Skeletal muscle tissue (tissue), 4 donors: Measurements from ENCODE around the gene COLEC12. TPM values are rescaled to one million over a fixed set of nuclear protein-coding genes. Genes with fewer than 3 reads are reported as not detected.

ENCODE experiments used
- H3K27ac ChIP-seq: one replicate; pipeline ENCODE4 v1.7.0; 2013; ENCODE audit warnings: mild to moderate bottlenecking, low read depth, low read length, inconsistent platforms
- H3K27me3 ChIP-seq, 3 donors: one replicate each; pipeline ENCODE4 v1.7.0; 2013; ENCODE audit warnings: low read length in 3 of 3; ENCODE audit not compliant: control insufficient read depth in 3 of 3, insufficient read depth in 3 of 3
- H3K36me3 ChIP-seq, 3 donors: one replicate each; pipeline ENCODE4 v1.7.0; 2013; ENCODE audit warnings: low read length in 3 of 3; ENCODE audit not compliant: control insufficient read depth in 3 of 3, insufficient read depth in 3 of 3
- H3K4me1 ChIP-seq, 3 donors: one replicate each; pipeline ENCODE4 v1.7.0; 2013; ENCODE audit warnings: low read length in 3 of 3, mild to moderate bottlenecking in 3 of 3; ENCODE audit not compliant: control insufficient read depth in 3 of 3, insufficient read depth in 3 of 3
- H3K4me3 ChIP-seq, 3 donors: one replicate each; pipeline ENCODE4 v1.7.0; 2013; ENCODE audit warnings: low read length in 3 of 3
- H3K9ac ChIP-seq, 3 donors: one replicate each; pipeline ENCODE4 v1.7.0; 2013; ENCODE audit warnings: low read length in 3 of 3, mild to moderate bottlenecking in 3 of 3, moderate library complexity in 2 of 3, low read depth in 1 of 3
- H3K9me3 ChIP-seq, 3 donors: one replicate each; pipeline ENCODE4 v1.7.0; 2013; ENCODE audit warnings: low read length in 3 of 3; ENCODE audit not compliant: control insufficient read depth in 3 of 3
- total RNA-seq: library from RNA; depleted of rRNA; stranded (reverse); fragments of >200 nt; gene quantifications from one replicate; pipeline ENCODE4 v1.2.3, GENCODE V29; 2014
- donor health status: Osteomylitis.

Gene COLEC12
- total RNA-seq, 1 donor from 2014 or later, result 39.1 TPM

- H3K36me3 ChIP-seq, result no peaks in the 10 kb centered on the region
- H3K4me1 ChIP-seq, result no peaks in the 10 kb centered on the region
- H3K4me3 ChIP-seq, result no peak overlapping the region
- no peaks in the 10 kb centered on the region for H3K27me3 ChIP-seq
- no peaks in the 10 kb centered on the region for H3K9me3 ChIP-seq
- no peak overlapping the region for H3K9ac ChIP-seq
- H3K27ac ChIP-seq, result no peak overlapping the region
These were observed 6.3 kb upstream of the COLEC12 start for GRCh38 chr18:506801-507200.

- Histone ChIP-seq H3K9me3 (no peaks in the 10 kb centered on the region), H3K36me3 (no peaks in the 10 kb centered on the region), H3K27ac (no peak overlapping the region), H3K4me3 (no peak overlapping the region), H3K4me1 (no peaks in the 10 kb centered on the region), H3K27me3 (peaks cover 0 to 4% (median 3%) of the 10 kb centered on the region in 3 donors), H3K9ac (no peak overlapping the region)
These were observed 5.8 kb upstream of the COLEC12 start for GRCh38 chr18:506264-506663.

- no peak overlapping the region for H3K27ac ChIP-seq
These were observed 5.1 kb upstream of the COLEC12 start for GRCh38 chr18:505483-506122.

GRCh38 chr18:501406-501714, 859 bp upstream of the COLEC12 start:
- Histone ChIP-seq H3K36me3 (no peaks in the 10 kb centered on the region), H3K27ac (no peak overlapping the region), H3K4me1 (peaks cover 5 to 9% (median 8%) of the 10 kb centered on the region in 3 donors), H3K9ac (no peak overlapping the region), H3K9me3 (no peaks in the 10 kb centered on the region), H3K4me3 (no peak overlapping the region), H3K27me3 (peaks cover 17 to 24% (median 22%) of the 10 kb centered on the region in 3 donors)

More at GRCh38 chr18:505483-506122, 5.1 kb upstream of the COLEC12 start:
- no peak overlapping the region for H3K4me3 ChIP-seq
- no peak overlapping the region for H3K9ac ChIP-seq
- no peaks in the 10 kb centered on the region for H3K36me3 ChIP-seq
- no peaks in the 10 kb centered on the region for H3K9me3 ChIP-seq
- H3K4me1 ChIP-seq, result no peaks in the 10 kb centered on the region
- peaks cover 0 to 8% (median 7%) of the 10 kb centered on the region in 3 donors for H3K27me3 ChIP-seq

- no peaks in the 10 kb centered on the region for H3K36me3 ChIP-seq
- H3K27me3 ChIP-seq, result peaks cover 17 to 24% (median 22%) of the 10 kb centered on the region in 3 donors
- peak overlapping the region; percentile 55 to 66 (median 56) for H3K4me3 ChIP-seq
- H3K9me3 ChIP-seq, result no peaks in the 10 kb centered on the region
- no peak overlapping the region for H3K27ac ChIP-seq
- H3K4me1 ChIP-seq, result peaks cover 5 to 9% (median 8%) of the 10 kb centered on the region in 3 donors
- H3K9ac ChIP-seq, result peak overlapping the region; percentile 8 to 20 (median 16)
These were observed 497 bp downstream of the COLEC12 start for GRCh38 chr18:499776-500631.

GRCh38 chr18:498931-499775, 1.3 kb downstream of the COLEC12 start:
- Histone ChIP-seq H3K36me3 (no peaks in the 10 kb centered on the region), H3K9ac (peak overlapping the region; percentile 8 to 20 (median 16)), H3K9me3 (no peaks in the 10 kb centered on the region), H3K4me3 (peak overlapping the region; percentile 55 to 66 (median 56)), H3K27ac (no peak overlapping the region), H3K27me3 (peaks cover 17 to 24% (median 22%) of the 10 kb centered on the region in 3 donors), H3K4me1 (peaks cover 5 to 9% (median 8%) of the 10 kb centered on the region in 3 donors)

GRCh38 chr18:497688-498087, 2.8 kb downstream of the COLEC12 start:
- Histone ChIP-seq H3K4me3 (no peak overlapping the region), H3K27me3 (peaks cover 17 to 24% (median 22%) of the 10 kb centered on the region in 3 donors), H3K4me1 (peaks cover 5 to 9% (median 8%) of the 10 kb centered on the region in 3 donors), H3K27ac (no peak overlapping the region), H3K36me3 (no peaks in the 10 kb centered on the region), H3K9ac (no peak overlapping the region), H3K9me3 (no peaks in the 10 kb centered on the region)

- H3K4me3 ChIP-seq, result no peak overlapping the region
- H3K4me1 ChIP-seq, result peaks cover 5 to 9% (median 8%) of the 10 kb centered on the region in 3 donors
- no peak overlapping the region for H3K9ac ChIP-seq
- H3K27ac ChIP-seq, result no peak overlapping the region
- no peaks in the 10 kb centered on the region for H3K9me3 ChIP-seq
- no peaks in the 10 kb centered on the region for H3K36me3 ChIP-seq
- peaks cover 15 to 17% (median 16%) of the 10 kb centered on the region in 3 donors for H3K27me3 ChIP-seq
These were observed 5.0 kb downstream of the COLEC12 start for GRCh38 chr18:495452-495851.

GRCh38 chr18:495017-495416, 5.5 kb downstream of the COLEC12 start:
- Histone ChIP-seq H3K27me3 (peaks cover 14 to 15% (median 15%) of the 10 kb centered on the region in 3 donors), H3K36me3 (no peaks in the 10 kb centered on the region), H3K27ac (no peak overlapping the region), H3K4me1 (peaks cover 5 to 9% (median 8%) of the 10 kb centered on the region in 3 donors), H3K9ac (no peak overlapping the region), H3K4me3 (no peak overlapping the region), H3K9me3 (no peaks in the 10 kb centered on the region)
